SU-DHL-6 (cell line): ENCODE results near the gene APOL3.

Experiments
- CTCF ChIP-seq: fragments of 200-600 bp; sonication (generic); IDR thresholded peaks from one replicate; pipeline ENCODE4 v1.5.1; 2017; ENCODE audit warnings: antibody characterized with exemption, mild to moderate bottlenecking, low read length, moderate library complexity; ENCODE audit not compliant: insufficient read depth, poor library complexity, severe bottlenecking
- EZH2phosphoT487 ChIP-seq: fragments of 200-600 bp; sonication (generic), shearing (Covaris generic); conservative IDR thresholded peaks from 2 replicates; pipeline ENCODE4 v1.6.1; 2018; ENCODE audit warnings: mild to moderate bottlenecking, antibody characterized with exemption, low read length, moderate library complexity, mixed read lengths

GRCh38 chr22:36125434-36125833 lies 35.1 kb downstream of the APOL3 start:
- TF ChIP-seq CTCF: no peak
- TF ChIP-seq EZH2phosphoT487: no peak
